GM19193 (cell line): ENCODE measurements around the gene SLC5A1.

ENCODE experiments used
- POLR2A ChIP-seq: IDR thresholded peaks from 4 replicates; pipeline ENCODE4 v1.6.1; 2011; ENCODE audit not compliant: insufficient read depth, insufficient read length; ENCODE audit errors: extremely low read depth

Gene SLC5A1

DNA sequence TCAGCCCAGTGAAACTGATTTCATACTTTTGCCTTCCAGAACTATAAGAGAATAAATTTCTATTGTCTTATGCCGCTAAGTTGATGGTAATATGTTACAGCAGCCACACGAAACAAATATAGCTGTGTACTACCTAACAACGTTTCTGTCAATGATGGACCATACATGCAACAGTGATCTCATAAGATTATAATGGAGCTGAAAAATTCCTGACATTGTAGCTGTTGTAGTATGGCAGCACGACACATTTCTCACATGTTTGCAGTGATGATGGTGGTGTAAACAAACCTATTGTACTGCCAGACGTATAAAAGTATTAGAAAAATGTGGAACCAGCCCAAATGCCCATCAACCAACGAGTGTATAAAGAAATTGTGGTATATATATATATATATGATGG is 5.8 kb upstream of the SLC5A1 start:
- TF ChIP-seq POLR2A = no peak

DNA sequence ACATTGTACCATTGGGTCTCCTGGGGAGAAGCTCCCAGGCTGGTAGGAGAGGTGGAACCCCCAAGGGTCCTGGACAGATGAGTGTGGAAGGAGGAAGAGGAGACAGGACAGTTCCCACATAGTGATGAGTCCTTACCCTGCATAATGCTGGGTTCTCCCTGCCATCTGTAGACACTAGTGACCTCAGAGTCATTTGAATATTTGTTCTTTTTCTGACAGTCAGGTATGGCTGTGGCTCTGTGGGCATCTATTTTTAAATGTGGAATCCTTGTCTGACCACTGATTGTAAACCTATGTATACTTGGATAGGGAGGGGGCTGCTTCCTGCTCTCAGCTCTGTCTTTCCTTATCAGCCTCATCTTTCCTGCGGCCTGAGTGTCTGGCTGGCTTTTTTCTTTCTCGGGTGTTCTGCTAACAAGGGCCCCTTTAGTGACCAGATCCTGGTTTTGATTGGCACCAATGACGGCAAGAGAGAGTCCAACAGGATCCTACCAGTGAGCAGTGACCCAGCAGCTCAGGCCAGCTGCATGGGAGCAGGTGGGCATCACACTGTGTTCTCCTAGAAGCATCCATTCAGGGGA is 2.6 kb upstream of the SLC5A1 start:
- TF ChIP-seq POLR2A = no peak

DNA sequence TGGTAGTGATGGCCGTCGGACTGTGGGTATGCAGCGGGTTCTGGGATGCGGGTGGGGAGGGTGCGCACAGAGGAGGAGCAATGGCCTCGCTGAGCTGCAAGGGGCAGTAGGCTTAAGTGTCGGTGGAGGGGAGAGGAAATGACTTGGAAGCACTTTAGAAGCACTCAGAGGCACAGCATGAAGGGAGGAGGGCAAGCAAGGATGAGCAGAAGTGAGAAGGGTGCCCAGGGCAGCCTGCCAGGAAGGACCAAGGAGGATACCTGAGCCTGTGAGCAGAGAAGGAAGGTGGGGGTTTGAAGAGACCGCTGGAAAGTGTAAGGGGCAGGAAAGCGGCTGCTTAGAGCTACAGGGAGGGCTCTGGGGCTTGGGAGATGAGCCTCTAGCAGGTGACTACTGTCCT is 330 bp downstream of the SLC5A1 start:
- no peak for TF ChIP-seq POLR2A

DNA sequence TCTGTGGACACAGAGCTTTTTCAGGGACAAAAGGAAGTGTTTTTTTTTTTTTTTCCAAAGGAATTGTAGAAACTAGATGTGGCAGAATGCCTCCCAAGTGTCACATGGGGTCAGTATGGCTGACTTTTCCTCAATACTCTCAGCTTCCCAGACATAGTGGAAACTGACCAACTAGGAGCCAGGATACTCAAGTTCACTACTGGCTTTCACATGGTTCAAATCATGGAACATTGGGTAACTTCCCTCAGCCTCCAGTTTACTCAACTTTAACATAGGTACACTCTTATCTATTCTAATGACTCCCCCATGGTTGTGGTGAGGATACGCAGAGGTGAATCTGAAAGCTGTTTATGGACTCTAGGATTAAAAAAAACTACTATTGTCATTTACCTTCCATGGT is 1.4 kb downstream of the SLC5A1 start:
- TF ChIP-seq POLR2A = no peak

DNA sequence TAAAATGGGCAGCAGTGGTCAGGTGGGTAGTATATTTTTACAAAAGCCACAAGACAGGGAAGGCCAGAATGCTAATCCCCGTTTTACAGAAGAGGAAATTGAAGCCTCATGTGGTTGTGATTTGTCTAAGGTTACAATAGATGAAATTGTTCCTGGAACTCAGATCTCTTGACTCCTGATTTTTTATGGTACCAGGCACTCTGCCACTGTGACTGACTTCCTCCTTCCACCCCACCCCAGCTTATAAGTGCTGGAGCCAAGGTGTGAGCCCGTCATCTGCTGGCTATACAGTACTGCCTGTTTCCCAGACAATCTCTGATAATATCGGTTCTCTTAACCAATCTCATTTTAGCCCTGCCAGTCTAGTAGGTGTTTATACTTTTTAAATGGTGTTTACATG is 1.9 kb downstream of the SLC5A1 start:
- TF ChIP-seq POLR2A = no peak

DNA sequence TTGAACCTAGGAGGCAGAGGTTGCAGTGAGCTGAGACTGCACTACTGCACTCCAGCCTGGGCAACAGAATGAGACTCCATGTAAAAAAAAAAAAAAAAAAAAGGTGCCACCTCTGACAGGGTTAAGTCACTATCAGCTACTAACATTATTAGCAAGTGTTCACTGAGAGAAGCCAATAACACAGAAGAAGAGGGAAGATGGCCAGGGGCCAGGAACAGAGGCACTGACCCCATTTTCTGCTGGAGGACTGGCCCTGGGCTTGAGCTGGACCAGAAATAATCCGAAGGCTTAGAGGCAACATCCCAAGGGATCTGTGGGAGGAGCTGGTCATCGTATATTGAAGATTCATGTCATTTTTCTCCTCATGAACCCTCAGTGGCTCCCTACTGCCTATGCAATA is 5.0 kb downstream of the SLC5A1 start:
- no peak for TF ChIP-seq POLR2A

DNA sequence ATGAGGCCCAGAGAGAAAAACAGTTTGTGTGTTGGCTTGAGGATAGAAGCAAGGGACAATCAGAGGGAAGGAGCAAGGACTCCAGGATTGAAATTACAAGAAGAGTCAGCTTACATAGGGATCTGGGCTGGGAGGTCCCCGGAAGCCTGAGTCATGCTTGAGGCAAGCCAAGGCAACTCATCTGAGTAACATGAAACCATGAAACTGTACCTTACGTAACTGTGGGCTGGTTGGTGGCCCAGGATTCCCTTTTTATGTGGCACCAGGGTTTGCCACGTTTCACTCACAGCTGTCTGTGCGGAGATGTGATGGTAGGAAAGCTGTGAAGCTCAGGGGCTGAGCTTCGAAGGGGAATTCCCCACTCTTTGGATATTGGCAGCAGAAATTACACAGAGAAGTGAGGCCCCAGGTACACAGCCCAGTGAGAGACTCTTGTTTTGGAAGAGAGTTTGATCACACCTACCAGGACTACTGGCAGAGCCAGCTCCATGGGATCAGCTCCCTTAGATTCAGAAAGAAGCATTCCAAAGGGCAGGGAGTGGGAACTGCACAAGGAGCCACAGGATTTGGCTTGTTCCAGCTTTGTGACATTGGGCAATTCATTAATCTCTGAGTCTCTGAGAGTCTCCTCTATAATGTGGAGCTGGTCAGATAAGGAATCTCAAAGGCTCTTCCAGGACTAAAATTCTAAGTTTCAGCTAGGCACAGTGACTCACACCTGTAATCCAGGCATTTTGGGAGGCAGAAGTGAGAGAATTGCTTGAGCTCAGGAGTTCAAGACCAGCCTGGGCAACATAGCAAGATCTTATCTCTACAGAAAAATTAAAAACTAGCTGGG is 7.8 kb downstream of the SLC5A1 start:
- TF ChIP-seq POLR2A = no peak

DNA sequence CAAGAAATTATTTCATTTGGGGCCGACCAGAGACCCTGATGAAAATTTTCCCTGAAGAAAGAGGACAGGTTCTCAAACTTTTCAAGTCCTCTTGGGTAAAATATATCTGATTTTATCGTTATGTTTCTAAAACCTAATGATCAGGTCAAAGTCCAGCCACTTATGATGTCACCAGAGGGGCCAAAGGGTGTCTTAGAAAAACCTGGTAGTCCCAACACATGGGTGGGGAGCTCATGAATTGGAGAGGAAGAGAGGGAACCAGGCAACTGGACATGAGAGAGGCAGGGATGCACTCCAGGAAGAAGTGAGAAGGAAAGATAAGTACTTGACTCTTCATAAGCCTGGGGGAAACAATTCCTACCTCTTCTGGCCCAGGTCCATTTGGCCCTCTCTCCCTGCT is 9.2 kb downstream of the SLC5A1 start:
- TF ChIP-seq POLR2A = no peak

DNA sequence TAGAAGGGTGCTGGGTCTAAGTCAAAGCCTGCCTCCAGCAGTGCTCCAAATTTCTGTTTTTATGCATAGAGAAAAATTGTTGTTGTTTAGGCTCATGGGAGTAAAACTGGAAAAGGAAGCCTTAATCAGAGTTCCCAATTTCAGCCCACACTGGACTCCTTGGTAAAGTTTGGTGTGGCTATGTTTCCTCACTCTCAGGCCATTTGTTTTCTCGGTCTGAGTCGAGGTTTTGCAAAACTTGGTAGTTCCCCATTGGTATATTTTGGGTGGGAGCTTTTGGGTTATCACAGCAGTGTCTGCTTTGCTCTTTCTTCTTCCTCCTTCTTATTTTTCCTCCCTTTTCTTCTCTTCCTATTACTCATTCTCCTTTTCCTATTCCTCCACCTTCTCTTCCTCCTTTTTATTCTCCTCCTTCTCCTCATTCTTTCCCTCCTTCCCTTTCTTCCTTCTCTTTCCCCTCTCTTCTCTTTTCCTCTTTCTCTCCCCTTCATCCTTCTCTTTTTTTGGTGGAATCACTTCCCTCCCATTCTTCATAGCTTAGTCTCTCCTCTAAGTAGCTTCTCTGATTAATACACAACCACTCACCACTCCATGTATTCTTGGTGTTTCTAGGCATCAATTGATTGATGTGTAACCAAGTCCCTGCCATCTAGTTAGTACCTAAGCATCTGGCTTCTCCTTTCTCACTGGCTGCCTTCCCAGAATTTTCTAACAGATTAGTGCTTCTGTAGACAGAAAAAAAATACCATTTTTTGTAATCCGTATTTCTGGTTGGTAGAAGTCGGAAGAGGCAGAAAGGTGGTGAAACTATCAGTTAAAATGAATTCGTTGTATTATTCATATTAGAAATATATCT is 10.1 kb downstream of the SLC5A1 start:
- TF ChIP-seq POLR2A = no peak

DNA sequence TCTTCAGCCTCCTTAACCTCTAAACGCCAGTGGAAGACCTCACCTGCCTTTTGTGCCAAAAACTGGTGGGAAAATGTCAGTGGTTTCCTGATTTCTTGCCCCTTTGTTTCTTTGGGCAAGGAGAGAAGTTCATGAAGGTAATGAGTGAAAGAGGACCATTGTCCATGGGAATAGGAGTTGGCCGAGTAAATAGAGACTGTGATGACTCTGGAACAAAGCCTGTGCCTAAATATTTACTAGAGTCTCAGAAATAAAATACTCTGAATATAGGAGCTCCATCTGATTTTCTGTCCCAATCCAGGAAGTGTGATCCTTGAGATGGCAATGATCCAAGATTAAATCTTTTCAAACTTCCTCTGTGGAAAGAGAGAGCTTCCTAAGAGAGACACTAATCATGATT is 12.0 kb downstream of the SLC5A1 start:
- no peak for TF ChIP-seq POLR2A

DNA sequence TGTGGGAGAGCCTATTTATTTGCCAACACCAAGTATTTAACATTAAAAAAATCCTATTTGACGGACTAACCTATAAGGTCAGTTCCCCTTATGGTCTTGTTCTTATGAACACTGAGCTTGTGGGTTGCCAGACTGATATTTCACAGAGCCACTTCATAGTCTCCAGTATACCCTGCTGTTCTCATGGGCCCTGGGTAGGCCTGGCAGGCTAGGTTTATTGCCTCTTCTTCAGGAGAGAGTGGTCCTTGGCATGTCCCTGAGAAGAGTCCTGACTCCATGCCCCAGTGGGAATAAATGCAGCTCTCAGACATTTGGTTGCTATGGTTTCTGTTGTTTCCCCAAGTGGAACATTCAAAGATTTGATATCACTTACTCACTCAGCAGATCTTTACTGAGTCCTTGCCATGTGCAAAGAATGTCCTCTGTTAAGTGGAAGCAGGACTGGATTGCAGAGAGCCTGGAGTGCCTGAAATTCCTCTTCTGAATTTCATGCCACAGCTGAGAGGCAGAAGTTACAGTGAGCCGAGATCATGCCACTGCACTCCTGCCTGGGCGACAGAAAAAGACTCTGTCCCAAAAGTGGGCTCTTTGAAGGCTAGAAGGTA is 15.7 kb downstream of the SLC5A1 start:
- TF ChIP-seq POLR2A = no peak

DNA sequence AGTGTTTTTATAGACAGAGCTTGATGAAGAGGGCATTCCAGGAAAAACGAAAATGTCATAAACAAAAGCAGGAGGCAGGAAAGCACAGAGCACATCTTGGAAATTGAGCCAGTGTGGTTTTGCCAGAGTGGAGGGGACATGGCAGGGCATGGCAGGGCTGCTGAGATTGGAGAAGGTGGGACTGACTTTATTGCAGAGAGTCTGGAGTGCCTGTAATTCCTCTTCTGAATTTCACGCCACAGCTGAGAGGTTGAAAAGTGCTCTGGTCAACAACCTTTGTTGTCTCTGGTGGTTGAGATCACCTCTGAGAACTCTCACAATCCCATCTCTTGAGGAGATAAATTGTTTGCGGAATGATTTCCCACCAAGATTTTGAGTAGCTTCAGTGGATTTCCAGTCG is 16.4 kb downstream of the SLC5A1 start:
- TF ChIP-seq POLR2A = no peak

DNA sequence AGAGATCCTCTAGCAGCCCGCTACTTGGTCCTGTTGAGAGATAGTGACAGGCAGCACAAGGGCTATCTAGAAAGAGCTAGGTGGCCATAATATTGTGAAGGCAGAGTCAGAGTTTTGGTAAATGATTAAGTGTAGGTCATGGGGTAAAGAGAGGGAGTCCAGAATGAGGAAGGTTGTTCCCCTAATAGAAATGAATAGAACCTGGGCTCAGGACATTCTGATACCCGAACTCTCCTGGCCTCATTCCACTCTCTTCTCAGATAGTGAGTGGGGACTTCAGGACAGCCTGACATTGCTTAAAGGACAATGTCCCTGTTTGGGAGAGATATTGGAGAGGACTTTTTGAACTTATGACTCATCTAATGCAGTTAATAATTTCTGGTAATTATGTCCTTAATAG is 20.6 kb downstream of the SLC5A1 start:
- TF ChIP-seq POLR2A = no peak

DNA sequence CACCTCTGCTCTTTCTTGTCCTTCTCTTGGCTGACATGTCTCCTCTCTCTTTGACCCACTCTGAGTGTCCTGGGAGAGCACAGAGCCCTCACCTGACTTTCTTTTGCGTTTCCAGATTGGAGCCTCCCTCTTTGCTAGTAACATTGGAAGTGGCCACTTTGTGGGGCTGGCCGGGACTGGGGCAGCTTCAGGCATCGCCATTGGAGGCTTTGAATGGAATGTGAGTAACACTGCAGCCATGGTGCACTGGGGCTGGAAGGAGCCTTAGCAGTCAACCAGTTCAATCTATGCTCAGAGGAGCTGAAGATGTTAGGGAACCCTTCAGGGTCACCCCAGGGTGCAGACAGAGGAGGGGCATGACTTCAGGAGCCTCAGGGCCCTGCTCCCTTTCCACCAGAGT is 23.8 kb downstream of the SLC5A1 start:
- TF ChIP-seq POLR2A = no peak

DNA sequence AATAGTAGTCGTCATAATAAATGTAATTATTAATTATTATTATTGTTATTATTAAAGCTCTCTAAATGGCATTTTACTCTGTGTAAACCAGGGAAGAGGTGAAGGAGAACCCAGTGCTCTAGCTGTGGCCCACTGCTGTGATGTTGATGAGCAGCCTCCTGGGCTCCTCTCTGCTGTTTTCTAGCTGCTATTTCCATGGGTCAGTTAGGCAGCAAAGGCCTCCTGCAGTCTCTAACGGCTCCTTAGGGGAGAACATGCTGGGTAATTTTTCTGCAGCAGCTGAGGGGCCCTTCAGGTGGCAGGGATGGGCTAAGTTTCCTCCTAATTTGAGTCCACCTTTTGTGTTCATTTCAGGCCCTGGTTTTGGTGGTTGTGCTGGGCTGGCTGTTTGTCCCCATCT is 24.6 kb downstream of the SLC5A1 start:
- TF ChIP-seq POLR2A = no peak
